ENCODE data around the gene FOCAD.

Gene FOCAD

DNA sequence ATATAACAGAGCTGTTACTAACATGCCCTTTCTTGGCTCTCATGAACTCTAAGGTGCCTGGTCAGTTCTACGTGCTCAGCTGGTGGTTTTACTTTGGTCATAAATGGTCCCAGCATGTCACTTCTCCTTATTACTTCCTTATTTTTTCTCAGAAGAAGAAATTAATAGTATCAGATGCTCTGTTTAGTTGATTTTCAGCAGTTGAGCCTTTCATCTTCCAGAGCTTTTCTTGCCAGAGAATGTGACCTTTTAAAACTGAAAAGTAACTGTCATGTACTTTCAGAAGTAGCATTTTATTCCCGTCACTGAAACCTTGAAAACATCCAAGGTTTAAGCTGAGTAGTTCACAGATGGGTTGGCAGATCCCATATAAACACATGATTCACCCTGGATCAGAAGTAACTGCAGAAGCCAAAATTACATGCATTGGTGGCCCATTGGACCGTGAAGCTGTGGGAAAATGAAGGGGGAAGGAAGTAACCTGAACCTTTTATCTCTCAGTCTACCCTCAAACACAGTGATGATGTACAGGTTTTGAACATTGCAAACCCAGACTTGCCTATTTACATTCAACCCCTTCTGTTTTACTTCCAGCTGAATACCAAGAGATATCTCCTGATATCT lies 296.9 kb downstream of the FOCAD start:
- no peak for DNase-seq

DNA sequence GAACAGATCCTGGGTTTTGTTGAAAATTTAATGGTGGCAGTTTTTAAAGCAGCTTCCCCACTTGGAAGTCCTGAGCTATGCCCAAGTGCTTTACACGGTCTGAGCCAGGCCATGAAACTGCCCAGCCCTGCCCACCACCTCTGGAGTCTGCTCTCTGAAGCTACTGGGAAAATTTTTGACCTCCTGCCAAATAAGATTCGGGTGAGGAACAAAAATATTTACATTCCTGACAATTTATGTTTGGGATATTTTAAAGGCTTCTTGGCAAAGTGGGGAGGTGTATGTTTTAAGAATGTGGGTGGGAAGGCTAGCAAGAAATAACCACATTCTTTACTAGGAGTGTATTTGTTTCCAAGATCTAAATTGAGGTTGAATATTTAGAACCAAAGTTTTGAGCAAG lies 297.4 kb downstream of the FOCAD start:
- DNase-seq = no peak

DNA sequence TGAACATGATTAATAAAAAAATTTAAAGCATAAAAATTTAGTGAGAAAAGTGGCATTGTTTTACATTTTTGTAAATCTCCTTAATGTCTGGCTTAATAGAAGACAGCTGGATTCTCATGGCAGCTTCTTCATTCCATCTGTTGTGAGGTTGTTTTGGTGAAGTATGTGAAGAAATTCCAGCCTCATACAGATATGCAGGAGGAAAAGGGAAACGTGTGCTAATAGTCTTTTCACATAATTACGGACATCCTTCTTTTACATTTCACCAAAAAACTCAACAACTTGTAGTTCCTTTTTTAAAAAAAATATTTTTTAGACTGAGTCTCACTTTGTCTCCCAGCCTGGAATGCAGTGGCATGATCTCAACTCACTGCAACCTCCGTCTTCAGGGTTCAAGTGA lies 300.4 kb downstream of the FOCAD start:
- DNase-seq = no peak

DNA sequence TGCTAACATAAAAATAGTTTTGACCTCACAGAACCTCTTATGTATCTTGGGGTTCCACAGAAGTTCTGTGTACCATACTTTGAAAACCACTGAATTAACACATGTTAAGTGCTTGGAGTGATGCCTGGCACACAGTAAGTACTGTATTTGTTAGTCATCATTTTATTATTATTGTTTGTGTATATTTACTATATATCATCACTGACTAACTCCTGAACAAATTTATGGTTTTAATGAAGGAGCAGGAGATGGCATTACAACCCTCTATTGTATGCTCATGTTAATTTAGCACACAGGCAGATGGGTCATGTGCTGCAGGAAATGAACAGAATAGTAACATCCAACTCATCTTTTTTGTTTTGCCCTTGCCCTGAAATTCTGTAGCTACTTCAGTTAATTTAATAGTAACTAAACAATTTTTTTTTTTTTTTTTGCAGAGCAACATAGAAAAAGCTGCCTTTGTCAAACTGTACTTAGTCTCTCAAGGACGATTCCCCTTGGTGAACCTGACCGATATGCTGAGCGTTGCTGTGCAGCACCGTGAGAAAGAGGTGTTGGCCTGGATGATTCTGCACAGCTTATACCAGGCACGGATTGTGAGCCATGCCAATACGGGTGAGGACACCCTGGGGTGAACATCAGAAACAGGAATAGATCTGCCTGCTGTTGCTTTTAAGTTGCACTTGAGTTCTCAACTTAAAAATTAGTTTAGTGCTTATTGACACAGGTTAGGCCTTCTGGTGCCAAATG lies 302.0 kb downstream of the FOCAD start:
- no peak for DNase-seq

DNA sequence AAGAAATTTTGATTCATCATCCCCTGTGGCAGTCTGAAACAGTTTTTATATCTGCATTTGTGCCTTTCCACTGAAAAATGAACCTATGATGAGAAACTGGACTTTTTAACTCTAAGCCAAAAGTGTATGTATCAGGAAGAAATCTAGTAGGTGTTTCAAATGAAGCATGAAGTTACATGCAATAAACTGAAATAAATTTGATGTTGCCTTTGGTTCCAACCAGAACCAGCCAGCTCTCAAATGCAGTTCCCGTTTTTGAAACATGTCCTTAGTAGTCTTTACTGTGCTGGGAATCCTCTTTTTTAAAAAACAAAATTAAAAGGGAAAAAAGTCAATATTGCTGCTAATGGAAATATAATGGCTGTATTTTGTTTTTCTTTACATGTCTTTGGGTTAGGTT lies 303.5 kb downstream of the FOCAD start:
- no peak for DNase-seq

DNA sequence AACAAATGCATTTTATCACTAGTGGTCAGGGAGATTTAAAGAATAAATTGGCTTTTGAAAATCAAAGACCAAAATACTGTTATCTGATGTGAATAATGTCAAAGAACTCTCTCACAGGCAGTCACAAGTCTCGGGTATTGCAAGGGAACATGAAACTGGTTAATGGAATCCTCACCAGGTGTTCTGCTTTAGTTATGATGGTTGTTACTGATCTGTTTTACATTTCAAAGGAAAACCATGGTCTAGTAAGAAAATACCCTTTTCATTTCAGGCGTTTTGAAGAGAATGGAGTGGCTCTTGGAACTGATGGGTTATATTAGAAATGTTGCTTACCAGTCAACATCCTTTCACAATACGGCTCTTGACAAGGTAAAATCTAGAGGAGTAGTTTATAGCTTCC lies 304.0 kb downstream of the FOCAD start:
- no peak for DNase-seq

DNA sequence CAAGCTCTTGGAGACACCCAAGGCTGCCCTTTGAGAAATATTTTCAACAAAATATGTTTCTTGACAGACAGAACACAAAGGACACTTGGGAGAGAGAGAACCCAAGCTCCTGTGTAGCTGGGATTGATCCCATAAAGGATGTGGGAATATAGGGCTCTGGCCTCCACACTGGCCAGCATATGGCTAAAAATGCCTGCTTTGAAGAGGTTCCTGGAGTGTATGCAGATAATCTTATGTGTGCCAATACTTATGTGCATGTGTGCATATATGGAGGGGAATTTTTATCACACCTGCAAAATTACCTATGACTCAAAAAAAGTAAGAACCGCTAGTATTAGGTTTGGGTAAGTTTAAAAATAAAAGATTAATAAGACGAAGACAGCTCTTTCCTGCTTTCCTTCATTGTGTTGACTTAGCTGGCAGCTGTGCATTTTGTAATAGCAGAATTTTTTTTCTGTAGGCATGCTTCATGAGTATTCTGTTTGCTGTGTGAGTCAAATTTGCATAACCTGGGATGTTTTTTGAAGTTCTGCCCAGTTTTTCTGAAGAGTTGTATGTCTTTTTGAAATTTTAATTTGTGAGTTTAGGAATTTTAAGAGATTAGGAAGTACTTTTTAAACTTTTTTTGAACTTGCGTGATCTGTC lies 304.7 kb downstream of the FOCAD start:
- no peak for DNase-seq

DNA sequence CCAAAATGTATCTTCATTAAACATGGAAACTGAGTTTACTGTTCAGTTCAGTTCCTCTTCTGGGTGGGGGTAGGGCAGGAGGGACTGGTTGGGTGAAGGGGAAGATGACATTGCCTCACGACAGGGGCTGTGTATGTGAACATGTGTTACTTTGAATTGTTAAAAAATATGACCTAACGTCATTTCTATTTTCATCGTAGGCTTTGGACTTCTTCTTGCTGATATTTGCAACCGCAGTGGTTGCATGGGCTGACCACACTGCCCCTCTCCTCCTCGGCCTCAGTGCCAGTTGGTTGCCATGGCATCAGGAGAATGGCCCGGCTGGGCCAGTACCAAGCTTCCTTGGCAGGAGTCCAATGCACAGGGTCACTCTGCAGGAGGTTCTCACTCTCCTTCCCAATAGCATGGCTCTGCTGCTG lies 305.9 kb downstream of the FOCAD start:
- DNase-seq = peak; percentile 60

DNA sequence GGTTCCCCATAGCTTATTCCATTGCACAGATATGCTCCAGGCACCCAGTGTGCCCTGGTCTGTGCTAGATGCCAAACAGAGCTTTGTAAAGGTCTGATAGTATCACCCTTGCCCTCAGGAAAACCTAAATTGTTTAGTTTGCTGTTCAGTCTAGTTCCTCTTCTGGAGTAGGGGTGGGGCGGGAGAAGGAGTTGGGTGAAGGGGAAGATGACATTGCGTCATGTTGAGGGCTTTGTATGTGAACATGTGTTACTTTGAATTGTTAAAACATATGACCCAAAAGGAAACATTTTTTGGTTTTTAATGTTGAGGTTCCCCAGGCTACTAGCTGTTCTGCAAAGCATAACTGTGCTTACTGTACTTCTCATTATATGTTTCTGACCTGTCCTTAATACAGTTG lies 306.8 kb downstream of the FOCAD start:
- DNase-seq = no peak

DNA sequence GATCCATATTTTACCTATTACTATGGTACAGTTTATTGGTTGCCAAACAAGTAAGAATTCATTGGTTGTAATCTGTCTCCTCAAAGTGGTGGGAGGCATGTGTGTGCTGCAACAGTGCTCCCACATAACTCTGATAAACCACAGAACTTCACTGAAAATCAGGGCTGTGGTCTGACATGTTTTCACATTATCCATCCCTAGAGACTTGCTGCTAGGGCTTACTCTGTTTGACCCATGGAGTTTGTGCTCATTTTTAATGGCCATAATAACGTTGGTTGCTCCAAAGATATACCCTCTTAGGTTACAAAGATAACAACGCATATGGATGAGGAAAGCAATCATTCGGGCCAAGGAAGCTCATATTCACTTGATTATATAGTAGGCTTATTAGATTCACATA lies 310.4 kb downstream of the FOCAD start:
- no peak for DNase-seq

DNA sequence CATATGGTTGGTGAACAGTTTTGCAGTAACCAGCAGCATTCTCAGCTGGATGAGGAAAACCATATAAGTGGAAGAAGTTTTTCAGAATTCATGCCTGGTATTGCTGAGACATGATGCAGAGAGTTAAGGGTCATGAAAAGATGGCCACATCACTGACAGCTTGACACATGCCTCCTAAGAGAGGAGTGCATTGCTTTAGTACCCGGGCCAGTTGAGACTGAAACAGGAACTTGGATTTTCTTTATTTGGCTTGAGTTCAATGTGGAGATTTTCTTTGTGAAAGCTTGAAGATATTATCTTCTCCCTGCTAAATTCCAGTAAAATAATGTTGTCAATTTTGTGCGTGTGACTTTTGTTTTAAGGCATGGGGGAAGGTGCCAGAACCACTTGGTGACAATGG lies 311.6 kb downstream of the FOCAD start:
- DNase-seq = no peak

DNA sequence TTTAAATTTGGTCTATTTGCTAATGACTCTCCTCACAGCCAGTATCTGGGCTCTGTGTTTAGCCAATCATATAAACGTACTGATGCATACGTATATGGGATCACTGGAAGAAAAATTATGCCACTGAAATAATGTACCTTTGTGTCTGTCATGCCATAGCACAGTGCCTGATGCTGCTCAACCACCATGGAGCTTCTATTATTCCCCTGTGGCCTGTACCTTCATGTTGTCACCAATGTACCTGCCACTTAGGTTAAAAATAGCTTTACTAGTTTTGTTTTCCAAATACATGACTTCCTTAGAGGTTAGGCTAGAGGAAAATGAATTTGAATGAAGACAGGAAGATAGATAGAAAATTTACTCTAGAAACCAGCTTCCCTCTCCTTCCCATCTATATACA lies 312.8 kb downstream of the FOCAD start:
- DNase-seq = no peak

DNA sequence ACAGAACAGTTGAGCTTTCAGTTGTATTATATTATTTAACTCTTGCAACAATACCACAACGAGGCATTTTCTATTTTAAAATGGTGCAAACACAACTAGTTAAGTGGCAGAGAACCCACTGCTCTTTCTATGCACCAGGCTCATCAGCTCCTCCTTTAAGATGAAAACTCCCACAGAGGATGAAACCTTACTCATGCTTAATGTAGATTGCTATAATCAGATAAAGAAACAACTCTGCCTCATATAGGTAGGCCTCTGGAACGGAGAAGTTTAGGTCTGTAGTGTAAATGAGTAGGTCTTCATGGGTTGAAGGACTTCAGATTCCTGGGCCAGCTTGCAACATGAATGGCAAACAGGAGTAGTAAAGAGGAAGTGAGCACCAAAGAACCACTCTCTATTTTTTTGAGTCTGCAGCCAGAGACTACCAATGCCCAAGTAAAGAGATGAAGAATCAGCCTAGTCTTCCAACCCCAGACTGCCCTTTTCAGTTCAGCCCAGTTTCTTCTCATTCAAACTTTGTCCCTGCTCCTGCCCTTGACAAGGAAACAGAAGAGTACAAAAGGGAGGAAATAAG lies 313.5 kb downstream of the FOCAD start:
- DNase-seq = no peak

DNA sequence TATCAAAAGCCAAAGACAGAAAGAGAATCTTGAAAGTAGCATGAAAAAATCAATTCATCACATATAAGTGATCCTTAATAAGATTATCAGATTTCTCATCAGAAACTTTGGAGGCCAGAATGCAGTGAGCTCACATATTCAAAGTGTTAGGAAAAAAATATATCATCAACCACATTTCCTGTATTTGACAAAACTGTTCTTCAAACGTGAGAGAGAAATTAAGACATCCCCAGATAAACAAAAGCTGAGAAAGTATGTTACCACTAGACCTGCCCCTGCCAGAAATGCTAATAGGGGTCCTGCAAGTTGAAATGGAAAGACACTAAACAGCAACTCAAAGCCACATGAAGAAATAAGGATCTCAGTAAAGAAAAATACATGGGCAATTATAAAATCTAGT lies 317.5 kb downstream of the FOCAD start:
- no peak for DNase-seq

DNA sequence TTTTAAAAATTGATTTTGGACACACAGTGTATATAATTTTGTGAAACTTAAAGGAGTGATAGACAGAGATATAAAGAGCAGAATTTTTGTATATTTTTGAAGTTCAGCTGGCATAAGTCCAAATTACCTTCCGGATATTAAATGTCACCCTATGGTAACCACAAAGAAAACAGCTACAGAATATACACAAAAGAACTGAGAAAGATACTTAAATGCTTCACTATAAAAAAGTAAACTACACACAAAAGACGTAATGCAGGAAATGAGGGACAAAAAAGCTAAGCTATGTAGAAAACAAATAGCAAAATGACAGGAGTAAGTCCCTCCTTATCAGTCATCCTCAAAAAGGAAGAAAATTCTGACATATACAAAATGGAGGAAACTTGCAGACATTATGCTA lies 318.0 kb downstream of the FOCAD start:
- no peak for DNase-seq

DNA sequence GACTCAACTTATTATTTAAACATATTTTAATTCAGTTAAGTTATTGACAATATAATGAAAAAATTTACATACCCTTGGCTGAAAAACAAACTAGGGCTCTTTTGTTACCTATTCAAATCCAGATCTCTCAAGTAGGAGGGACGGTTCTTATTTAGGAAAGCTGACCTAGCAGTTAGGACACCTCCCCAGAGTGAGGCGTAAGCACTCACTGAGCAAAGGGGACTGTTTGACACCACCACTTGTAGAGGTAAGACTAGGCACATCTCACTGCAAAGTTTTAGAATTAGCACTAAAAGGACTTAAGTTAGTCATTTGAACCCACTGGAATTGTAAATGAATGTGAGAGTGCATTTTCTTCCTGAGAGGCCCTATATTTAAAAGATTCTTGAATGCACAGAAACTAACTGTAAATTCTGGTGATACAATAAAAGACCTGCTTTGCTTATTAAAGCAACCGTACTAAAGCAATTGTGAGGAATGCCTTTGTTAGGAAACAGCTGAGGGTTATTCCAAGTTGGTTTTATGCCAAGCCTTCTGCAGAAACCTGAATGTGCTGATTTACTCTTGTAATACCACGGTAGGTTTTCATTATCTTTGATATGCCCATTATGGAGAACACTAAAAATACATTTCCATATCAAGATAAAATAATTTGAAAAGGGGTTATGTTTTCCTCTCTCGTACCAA lies 331.2 kb downstream of the FOCAD start:
- no peak for DNase-seq

DNA sequence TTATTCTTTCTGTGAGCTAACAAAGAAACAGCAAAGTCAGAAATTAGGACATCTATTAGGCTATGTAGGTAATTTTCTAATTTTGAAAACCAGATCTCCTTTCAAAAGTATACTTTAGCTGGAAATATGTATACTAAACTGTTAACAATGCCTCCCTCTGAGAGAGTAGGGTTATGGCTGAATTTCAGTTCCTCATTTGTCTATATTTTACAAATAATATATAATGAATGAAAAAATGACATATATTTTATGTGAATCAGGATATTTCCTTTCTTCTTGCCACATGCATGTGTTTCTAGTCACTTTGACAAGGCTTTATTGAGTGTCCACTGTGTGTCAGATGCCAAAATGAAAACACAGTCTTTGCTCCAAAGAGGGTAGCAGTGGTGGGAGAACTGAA lies 331.9 kb downstream of the FOCAD start:
- no peak for DNase-seq

DNA sequence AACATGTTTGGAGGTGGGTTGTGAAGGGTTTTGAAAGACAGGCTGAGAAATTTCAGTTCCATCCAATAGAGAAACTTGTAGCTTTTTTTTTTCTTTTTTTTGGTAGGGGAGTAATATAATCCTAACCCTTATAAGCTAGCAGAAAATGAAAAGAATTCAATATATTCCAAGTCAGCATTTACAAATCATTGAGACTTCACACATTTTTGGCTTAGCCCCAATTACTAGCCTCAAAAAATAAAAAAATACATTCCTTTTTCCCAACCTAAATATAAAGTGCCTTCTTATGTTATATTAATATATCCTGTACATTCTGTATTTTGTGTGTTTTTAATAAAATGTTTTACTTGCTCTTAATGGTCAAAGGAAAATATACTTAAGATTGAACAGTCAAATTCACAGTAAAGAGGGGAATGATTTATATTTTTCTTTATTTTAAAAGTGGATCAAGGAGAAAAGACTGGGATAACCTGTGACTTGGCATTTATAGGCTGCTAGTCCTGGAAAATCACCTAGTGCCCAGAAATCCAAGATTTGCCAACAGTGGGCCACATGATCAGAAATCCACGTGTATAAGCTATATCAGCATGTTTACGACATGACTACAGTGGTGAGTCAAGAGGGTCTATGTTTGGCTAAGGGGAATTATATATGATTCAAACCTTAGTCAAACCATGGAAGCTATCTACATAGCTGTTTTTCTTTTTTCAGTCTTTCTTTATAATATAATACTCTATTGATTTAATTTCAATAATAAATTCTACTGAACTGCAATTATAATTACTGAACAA lies 332.8 kb downstream of the FOCAD start:
- no peak for DNase-seq

DNA sequence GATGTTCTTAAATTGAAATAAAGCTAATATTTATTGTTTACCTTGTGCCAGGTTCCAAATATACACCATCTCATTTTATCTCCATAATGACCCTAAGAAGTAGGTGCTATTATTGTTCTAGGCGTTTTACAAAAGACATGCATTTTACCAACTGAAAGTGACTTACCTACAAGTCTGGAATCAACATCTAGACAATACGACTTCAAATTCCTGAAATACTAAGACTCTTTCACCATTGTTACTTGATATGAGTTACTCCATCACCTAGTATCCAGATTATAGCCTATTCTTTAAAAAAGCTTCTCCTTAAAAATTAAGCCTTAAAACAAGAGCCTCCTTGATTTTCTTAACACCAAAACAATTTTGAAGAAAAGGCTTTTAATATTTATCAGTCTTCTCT lies 334.1 kb downstream of the FOCAD start:
- DNase-seq = no peak

DNA sequence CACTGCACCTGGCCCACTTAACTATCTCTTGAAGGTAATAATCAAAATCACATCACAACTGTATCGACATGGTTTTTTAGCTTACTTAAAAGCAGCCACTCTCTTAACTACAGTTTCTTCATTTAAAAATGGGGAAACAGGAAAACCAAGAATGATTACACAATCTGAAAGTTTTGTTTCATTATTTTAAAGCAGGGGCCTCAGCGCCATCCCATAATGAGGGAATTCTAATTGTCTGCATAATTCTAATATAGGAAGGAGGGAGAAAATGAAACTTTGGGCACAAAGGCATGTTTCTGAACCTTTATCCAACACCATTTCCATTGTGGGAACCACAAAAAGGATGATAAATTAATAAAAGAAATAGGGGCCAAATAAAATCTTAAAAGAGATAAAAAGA lies 339.8 kb downstream of the FOCAD start:
- DNase-seq = no peak

DNA sequence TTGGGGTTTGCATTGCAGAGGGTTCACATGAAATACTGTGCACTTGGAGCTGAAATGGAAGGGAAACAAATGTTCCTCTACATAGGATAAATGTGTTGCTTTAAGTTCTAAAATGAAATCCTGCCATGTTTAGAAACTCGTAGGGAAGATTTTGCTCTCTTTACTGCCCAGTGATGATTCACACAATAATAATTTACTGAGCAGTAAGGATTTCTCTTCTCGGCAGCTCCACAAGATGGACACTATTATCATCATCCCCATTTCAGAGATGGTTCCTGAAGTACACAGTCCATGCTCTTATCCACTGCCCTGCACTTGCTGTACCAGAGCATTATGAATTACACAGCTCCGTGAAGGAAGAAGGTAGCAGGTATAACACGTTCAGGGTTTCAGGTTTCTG lies 343.2 kb downstream of the FOCAD start:
- no peak for DNase-seq

DNA sequence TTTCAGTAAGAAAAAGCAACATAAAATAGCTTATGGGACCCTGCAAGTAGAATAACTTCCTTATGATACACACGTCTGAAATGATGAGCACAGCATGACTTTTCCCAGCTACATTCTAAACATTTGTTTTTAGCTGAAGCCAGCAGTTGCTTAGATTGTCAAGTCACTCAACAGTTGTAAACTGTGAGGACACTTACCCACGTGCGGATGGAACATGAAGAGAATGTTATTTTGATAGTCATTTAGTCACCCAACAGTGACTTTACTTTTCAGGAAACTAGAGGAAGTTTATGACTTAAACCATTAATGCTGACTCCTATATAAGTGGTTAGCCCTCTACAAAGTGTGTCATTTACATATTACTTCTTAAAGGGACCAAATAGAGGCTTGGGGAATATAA lies 344.4 kb downstream of the FOCAD start:
- DNase-seq = no peak

DNA sequence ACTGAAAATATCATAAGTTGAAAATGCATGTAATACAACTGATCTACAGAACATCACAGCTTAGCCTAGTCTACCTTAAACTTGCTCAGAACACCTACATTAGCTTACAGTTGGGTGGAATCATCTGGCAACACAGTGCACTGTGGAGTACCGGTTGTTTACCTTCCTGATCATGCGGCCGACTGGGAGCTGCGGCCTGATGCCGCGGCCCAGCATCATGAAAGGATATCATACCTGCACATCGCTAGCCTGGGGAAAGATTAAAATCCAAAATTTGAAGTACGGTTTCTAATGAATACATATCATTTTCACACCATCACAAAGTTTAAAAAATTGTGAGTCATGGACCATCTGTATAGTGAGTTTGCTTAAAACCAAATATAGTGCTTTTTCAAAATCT lies 345.6 kb downstream of the FOCAD start:
- no peak for DNase-seq

Data from COR-L47 (cell line).